ENCODE measurements around the gene SEPHS2. TPM values are rescaled to one million over a fixed set of nuclear protein-coding genes. Genes with fewer than 3 reads are reported as not detected.

The SEPHS2 gene
- total and polyA plus RNA-seq, 12 donors: 10.7 to 60.5 (median 45.3) TPM

GRCh38 chr16:30485818-30486436 lies 40.3 kb upstream of the SEPHS2 start:
- no peak overlapping the region for H3K4me3 ChIP-seq
- intact Hi-C loops (cut with DNase I): no loop called here
- WGBS, 4 donors: 76 to 88% (median 84%) methylated on average over 6 to 7 of the region's 7 CpGs

GRCh38 chr16:30484887-30485286 lies 39.2 kb upstream of the SEPHS2 start:
- DNase-seq: no peak
- TF ChIP-seq CTCF (IDR thresholded peaks at IDR 0.05) (no peak), POLR2A (IDR thresholded peaks at IDR 0.05) (no peak)
- Histone ChIP-seq H3K36me3 (replicated peaks in 1 of 2) (no peaks in the 10 kb centered on the region), H3K4me3 (no peak overlapping the region), H3K27me3 (no peaks in the 10 kb centered on the region), H3K27ac (no peak overlapping the region), H3K4me1 (replicated peaks in 1 of 2) (no peaks in the 10 kb centered on the region), H3K9me3 (replicated peaks in 1 of 3) (no peaks in the 10 kb centered on the region)
- intact Hi-C loops (cut with DNase I): no loop called here

More at GRCh38 chr16:30485818-30486436, 40.3 kb upstream of the SEPHS2 start:
- Histone ChIP-seq H3K4me1 (replicated peaks in 1 of 2) (no peaks in the 10 kb centered on the region), H3K27ac (no peak overlapping the region), H3K27me3 (no peaks in the 10 kb centered on the region), H3K9me3 (replicated peaks in 1 of 3) (no peaks in the 10 kb centered on the region), H3K36me3 (replicated peaks in 1 of 2) (no peaks in the 10 kb centered on the region)
- TF ChIP-seq CTCF (IDR thresholded peaks at IDR 0.05) (no peak), POLR2A (IDR thresholded peaks at IDR 0.05) (no peak)
- no peak for DNase-seq

- Histone ChIP-seq H3K9me3 (replicated peaks in 1 of 3) (no peaks in the 10 kb centered on the region), H3K4me1 (replicated peaks in 1 of 2) (no peaks in the 10 kb centered on the region), H3K36me3 (replicated peaks in 1 of 2) (no peaks in the 10 kb centered on the region), H3K27ac (no peak overlapping the region), H3K4me3 (no peak overlapping the region), H3K27me3 (no peaks in the 10 kb centered on the region)
- TF ChIP-seq POLR2A (IDR thresholded peaks at IDR 0.05) (no peak), CTCF (IDR thresholded peaks at IDR 0.05) (no peak)
- intact Hi-C loops (cut with DNase I): no loop called here
- DNase-seq: no peak
- 88 to 95% (median 90%) methylated on average over 3 of the region's 3 CpGs for WGBS, 4 donors
These were observed 36.7 kb upstream of the SEPHS2 start for GRCh38 chr16:30482366-30482765.

- Histone ChIP-seq H3K4me1 (replicated peaks in 1 of 2) (no peaks in the 10 kb centered on the region), H3K4me3 (no peak overlapping the region), H3K27ac (no peak overlapping the region), H3K27me3 (no peaks in the 10 kb centered on the region), H3K36me3 (replicated peaks in 1 of 2) (no peaks in the 10 kb centered on the region), H3K9me3 (replicated peaks in 1 of 3) (no peaks in the 10 kb centered on the region)
- 69 to 78% (median 74%) methylated on average over 5 of the region's 5 CpGs for WGBS, 4 donors
- intact Hi-C loops (cut with DNase I): no loop called here
- no peak for TF ChIP-seq CTCF (IDR thresholded peaks at IDR 0.05)
- TF ChIP-seq POLR2A (IDR thresholded peaks at IDR 0.05): no peak
- DNase-seq: no peak
These were observed 35.7 kb upstream of the SEPHS2 start for GRCh38 chr16:30481381-30481780.
